OCI-LY1 (cell line): Measurements from ENCODE around the gene DNAH7.

Experiments
- H2AFZ ChIP-seq: fragments of 200-600 bp; sonication (generic), shearing (Covaris generic); 2 replicates; pipeline ENCODE4 v1.6.0; 2014; ENCODE audit warnings: antibody characterized with exemption, mild to moderate bottlenecking, low read length
- H3F3A ChIP-seq: fragments of 200-600 bp; sonication (generic), shearing (Covaris generic); 2 replicates; pipeline ENCODE4 v1.6.0; 2014; ENCODE audit warnings: mild to moderate bottlenecking, antibody characterized with exemption, low read length, moderate library complexity; ENCODE audit not compliant: insufficient read depth
- H3K27ac ChIP-seq: fragments of 200-600 bp; sonication (generic); 2 replicates; pipeline ENCODE4 v1.5.1; 2014; ENCODE audit warnings: low read length, mixed run types, mild to moderate bottlenecking, low read depth; ENCODE audit not compliant: poor library complexity, severe bottlenecking
- H3K27me3 ChIP-seq: fragments of 200-600 bp; sonication (generic); 2 replicates; pipeline ENCODE4 v1.6.0; 2014; ENCODE audit warnings: antibody characterized with exemption, mild to moderate bottlenecking, low read length, moderate library complexity; ENCODE audit not compliant: insufficient read depth
- H3K36me3 ChIP-seq: fragments of 200-600 bp; sonication (generic); 2 replicates; pipeline ENCODE4 v1.6.1; 2014; ENCODE audit warnings: mild to moderate bottlenecking, antibody characterized with exemption, low read length, moderate library complexity, mixed read lengths; ENCODE audit not compliant: insufficient read depth
- H3K4me1 ChIP-seq: fragments of 200-600 bp; sonication (generic); 2 replicates; pipeline ENCODE4 v1.5.1; 2014; ENCODE audit warnings: mild to moderate bottlenecking, low read length, moderate library complexity; ENCODE audit not compliant: insufficient read depth, severe bottlenecking
- H3K4me2 ChIP-seq: fragments of 200-600 bp; sonication (generic), shearing (Covaris generic); 2 replicates; pipeline ENCODE4 v1.6.1; 2014; ENCODE audit warnings: low read length
- H3K4me3 ChIP-seq: fragments of 200-600 bp; sonication (generic); 2 replicates; pipeline ENCODE4 v1.5.1; 2014; ENCODE audit warnings: low read length, low read depth, mild to moderate bottlenecking, mixed read lengths; ENCODE audit not compliant: poor library complexity, severe bottlenecking
- H3K79me2 ChIP-seq: fragments of 200-600 bp; shearing (Covaris generic); 2 replicates; pipeline ENCODE4 v1.6.1; 2016; ENCODE audit warnings: mixed run types, low read length, mixed read lengths; ENCODE audit not compliant: insufficient read depth
- H3K9ac ChIP-seq: fragments of 200-600 bp; sonication (generic), shearing (Covaris generic); 2 replicates; pipeline ENCODE4 v1.6.1; 2014; ENCODE audit warnings: mild to moderate bottlenecking, low read length, mixed read lengths
- H3K9me2 ChIP-seq: fragments of 200-600 bp; sonication (generic), shearing (Covaris generic); 2 replicates; pipeline ENCODE4 v1.6.1; 2014; ENCODE audit warnings: low read depth, mild to moderate bottlenecking, low read length, mixed read lengths
- H3K9me3 ChIP-seq: fragments of 200-600 bp; shearing (Covaris generic); 2 replicates; pipeline ENCODE4 v1.6.1; 2014; ENCODE audit warnings: low read length, mixed read lengths
- H4K20me1 ChIP-seq: fragments of 200-600 bp; sonication (generic), shearing (Covaris generic); 2 replicates; pipeline ENCODE4 v1.6.0; 2016; ENCODE audit warnings: mild to moderate bottlenecking, low read length; ENCODE audit not compliant: insufficient read depth
- EZH2 ChIP-seq: fragments of 200-600 bp; sonication (generic), shearing (Covaris generic); IDR thresholded peaks from 2 replicates; pipeline ENCODE4 v1.8.0; 2017; ENCODE audit warnings: borderline replicate concordance, mixed run types, mild to moderate bottlenecking, antibody characterized with exemption, low read length, moderate library complexity, mixed read lengths
- TF ChIP-seq, protein P1 (sequence below): fragments of 200-600 bp; sonication (generic), shearing (Covaris generic); IDR thresholded peaks from 2 replicates; pipeline ENCODE4 v1.5.1; 2017; ENCODE audit warnings: mild to moderate bottlenecking, antibody characterized with exemption, low read length, moderate library complexity, mixed read lengths

DNAH7 gene

DNA sequence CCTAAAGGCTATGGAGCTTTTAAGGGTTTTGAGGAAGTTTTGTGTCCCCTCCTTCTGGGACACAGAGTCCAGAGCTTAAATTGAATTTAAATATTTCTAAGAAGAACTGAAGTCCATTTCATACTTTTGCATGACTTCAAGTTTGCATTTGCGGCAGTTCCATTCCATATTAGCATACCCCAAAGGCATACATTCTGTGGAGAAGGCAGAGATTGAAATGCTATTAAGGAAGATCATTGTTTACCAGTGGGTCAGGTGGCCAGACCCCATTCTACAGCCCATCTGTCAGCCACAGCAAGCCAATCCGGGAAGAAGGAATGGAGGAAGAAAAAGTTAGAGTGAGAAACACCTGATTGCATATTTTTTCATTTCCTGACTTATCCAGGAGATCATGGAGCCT lies 75.0 kb downstream of the DNAH7 start:
- Histone ChIP-seq H3K4me1 (no peaks in the 10 kb centered on the region), H2AFZ (no peak overlapping the region), H3K4me3 (no peak overlapping the region), H3K9me2 (no peaks in the 10 kb centered on the region), H3K79me2 (no peaks in the 10 kb centered on the region), H3F3A (no peaks in the 10 kb centered on the region), H3K27ac (no peak overlapping the region), H3K9me3 (no peaks in the 10 kb centered on the region), H3K9ac (no peak overlapping the region), H3K36me3 (no peaks in the 10 kb centered on the region), H4K20me1 (no peaks in the 10 kb centered on the region), H3K27me3 (no peaks in the 10 kb centered on the region), H3K4me2 (no peak overlapping the region)
- no peak for TF ChIP-seq EZH2
- TF ChIP-seq, protein P1, sequence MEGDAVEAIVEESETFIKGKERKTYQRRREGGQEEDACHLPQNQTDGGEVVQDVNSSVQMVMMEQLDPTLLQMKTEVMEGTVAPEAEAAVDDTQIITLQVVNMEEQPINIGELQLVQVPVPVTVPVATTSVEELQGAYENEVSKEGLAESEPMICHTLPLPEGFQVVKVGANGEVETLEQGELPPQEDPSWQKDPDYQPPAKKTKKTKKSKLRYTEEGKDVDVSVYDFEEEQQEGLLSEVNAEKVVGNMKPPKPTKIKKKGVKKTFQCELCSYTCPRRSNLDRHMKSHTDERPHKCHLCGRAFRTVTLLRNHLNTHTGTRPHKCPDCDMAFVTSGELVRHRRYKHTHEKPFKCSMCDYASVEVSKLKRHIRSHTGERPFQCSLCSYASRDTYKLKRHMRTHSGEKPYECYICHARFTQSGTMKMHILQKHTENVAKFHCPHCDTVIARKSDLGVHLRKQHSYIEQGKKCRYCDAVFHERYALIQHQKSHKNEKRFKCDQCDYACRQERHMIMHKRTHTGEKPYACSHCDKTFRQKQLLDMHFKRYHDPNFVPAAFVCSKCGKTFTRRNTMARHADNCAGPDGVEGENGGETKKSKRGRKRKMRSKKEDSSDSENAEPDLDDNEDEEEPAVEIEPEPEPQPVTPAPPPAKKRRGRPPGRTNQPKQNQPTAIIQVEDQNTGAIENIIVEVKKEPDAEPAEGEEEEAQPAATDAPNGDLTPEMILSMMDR = no peak

DNA sequence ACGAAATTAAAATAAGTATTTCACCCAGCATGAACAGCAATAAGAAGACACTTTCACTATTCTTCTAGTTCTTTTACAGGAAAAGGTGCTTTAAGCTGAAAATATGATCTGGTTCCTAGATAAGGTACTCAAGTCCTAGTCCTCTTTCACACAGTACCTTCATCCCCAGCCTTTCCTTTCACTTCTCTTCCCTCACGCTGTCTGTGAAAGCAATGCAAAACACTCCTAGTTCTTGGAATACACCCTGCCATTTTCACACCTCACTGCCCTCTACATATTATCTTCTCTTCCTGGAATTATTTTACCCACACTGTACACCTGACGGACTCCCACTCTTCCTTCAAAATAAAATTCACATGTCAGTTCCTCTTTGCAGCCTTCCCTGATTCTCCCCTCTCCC lies 82.9 kb downstream of the DNAH7 start:
- H3K4me3 ChIP-seq = no peak overlapping the region
- H3K79me2 ChIP-seq = no peaks in the 10 kb centered on the region
- no peak overlapping the region for H2AFZ ChIP-seq
- H4K20me1 ChIP-seq = no peaks in the 10 kb centered on the region
- H3K27ac ChIP-seq = no peak overlapping the region
- H3K27me3 ChIP-seq = no peaks in the 10 kb centered on the region
- no peak for TF ChIP-seq EZH2
- TF ChIP-seq, protein P1 = no peak
- H3K9me3 ChIP-seq = no peaks in the 10 kb centered on the region
- no peaks in the 10 kb centered on the region for H3K9me2 ChIP-seq
- H3K36me3 ChIP-seq = no peaks in the 10 kb centered on the region
- H3K4me2 ChIP-seq = no peak overlapping the region
- H3K9ac ChIP-seq = no peak overlapping the region
- no peaks in the 10 kb centered on the region for H3F3A ChIP-seq
- no peaks in the 10 kb centered on the region for H3K4me1 ChIP-seq

DNA sequence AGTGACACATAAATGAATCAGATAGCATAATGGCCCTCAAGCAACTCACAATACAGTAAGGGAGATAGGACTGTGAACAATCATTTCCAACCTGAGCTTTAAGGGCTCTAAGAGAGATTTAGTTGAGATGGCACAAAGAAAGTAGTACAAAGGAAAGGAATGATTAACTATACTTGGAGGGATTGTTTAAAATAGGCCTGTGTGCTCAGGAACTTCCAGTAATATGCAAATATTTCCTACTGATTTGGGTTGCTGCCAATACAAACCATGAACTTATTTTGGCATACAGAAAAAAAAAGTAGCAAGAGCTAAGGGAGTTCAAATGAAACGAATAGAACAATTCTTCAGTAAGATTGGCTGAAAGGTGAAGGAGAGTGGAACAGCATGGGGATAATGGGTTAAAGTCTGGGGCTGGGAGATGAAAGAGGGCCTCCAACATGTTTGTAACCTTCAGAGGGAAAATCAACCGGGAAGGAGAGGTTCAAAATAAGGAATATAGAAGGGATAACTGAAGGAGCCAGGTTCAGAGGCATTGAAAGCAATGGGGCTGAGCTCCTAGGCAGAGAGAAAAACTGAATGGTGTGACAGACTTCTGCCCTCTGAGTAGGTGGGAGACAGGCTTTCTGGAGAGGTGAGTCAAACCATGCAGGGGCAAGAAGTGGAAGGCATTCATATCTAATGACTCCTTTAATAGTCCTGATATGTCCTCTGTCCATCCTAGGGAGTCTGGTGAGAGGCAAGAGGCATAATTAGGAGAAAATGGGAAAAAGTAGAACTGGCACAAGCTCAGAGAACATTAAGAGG lies 83.5 kb downstream of the DNAH7 start:
- TF ChIP-seq, protein P1 = no peak
- TF ChIP-seq EZH2 = no peak
- no peak overlapping the region for H3K4me2 ChIP-seq
- no peaks in the 10 kb centered on the region for H3K36me3 ChIP-seq
- no peaks in the 10 kb centered on the region for H3K79me2 ChIP-seq
- no peaks in the 10 kb centered on the region for H3K9me2 ChIP-seq
- H3K9ac ChIP-seq = no peak overlapping the region
- H3F3A ChIP-seq = no peaks in the 10 kb centered on the region
- no peaks in the 10 kb centered on the region for H3K9me3 ChIP-seq
- H3K27me3 ChIP-seq = no peaks in the 10 kb centered on the region
- no peak overlapping the region for H3K27ac ChIP-seq
- no peak overlapping the region for H3K4me3 ChIP-seq
- H2AFZ ChIP-seq = no peak overlapping the region
- H4K20me1 ChIP-seq = no peaks in the 10 kb centered on the region
- H3K4me1 ChIP-seq = no peaks in the 10 kb centered on the region
